Central memory CD4-positive, alpha-beta T cell (primary cell): ENCODE results near the gene TBK1.
"Not testable (repeated sequence)": the region's sequence is repeated elsewhere in the genome, so short reads cannot be mapped to it uniquely, and the experiment has no call there.

Source experiments
- DNase-seq: peaks from one replicate; pipeline ENCODE4 v3.0.0; 2022

Gene TBK1

GRCh38 chr12:64497484-64497883 is 45.6 kb downstream of the TBK1 start:
- DNase-seq = no peak

- DNase-seq = no peak
These were observed 46.0 kb downstream of the TBK1 start for GRCh38 chr12:64497903-64498302.

GRCh38 chr12:64500394-64500793 is 48.5 kb downstream of the TBK1 start:
- DNase-seq = no peak

- no peak for DNase-seq
These were observed 49.6 kb downstream of the TBK1 start for GRCh38 chr12:64501486-64501885.

- no peak for DNase-seq
These were observed 55.0 kb downstream of the TBK1 start for GRCh38 chr12:64506955-64507354.

GRCh38 chr12:64510667-64511066 is 58.7 kb downstream of the TBK1 start:
- no peak for DNase-seq

- DNase-seq = no peak
These were observed 66.5 kb downstream of the TBK1 start for GRCh38 chr12:64518396-64518795.

GRCh38 chr12:64521833-64522232 is 69.9 kb downstream of the TBK1 start:
- DNase-seq = no peak

GRCh38 chr12:64522316-64522715 is 70.4 kb downstream of the TBK1 start:
- no peak for DNase-seq

GRCh38 chr12:64522807-64523206 is 70.9 kb downstream of the TBK1 start:
- DNase-seq = no peak

- not testable (repeated sequence) for DNase-seq
These were observed 71.9 kb downstream of the TBK1 start for GRCh38 chr12:64523565-64524444.

GRCh38 chr12:64525461-64526160 is 73.7 kb downstream of the TBK1 start:
- DNase-seq = no peak

- no peak for DNase-seq
These were observed 74.9 kb downstream of the TBK1 start for GRCh38 chr12:64526859-64527258.

- DNase-seq = no peak
These were observed 76.7 kb downstream of the TBK1 start for GRCh38 chr12:64528616-64529015.

- DNase-seq = no peak
These were observed 78.6 kb downstream of the TBK1 start for GRCh38 chr12:64530566-64530965.

GRCh38 chr12:64531665-64532334 is 79.9 kb downstream of the TBK1 start:
- no peak for DNase-seq

- DNase-seq = no peak
These were observed 80.9 kb downstream of the TBK1 start for GRCh38 chr12:64532734-64533351.

GRCh38 chr12:64534672-64535199 is 82.8 kb downstream of the TBK1 start:
- no peak for DNase-seq

- DNase-seq = no peak
These were observed 86.2 kb downstream of the TBK1 start for GRCh38 chr12:64538121-64538520.

- not testable (repeated sequence) for DNase-seq
These were observed 90.6 kb downstream of the TBK1 start for GRCh38 chr12:64542409-64543047.

- DNase-seq = no peak
These were observed 92.6 kb downstream of the TBK1 start for GRCh38 chr12:64544371-64545080.

- no peak for DNase-seq
These were observed 93.1 kb downstream of the TBK1 start for GRCh38 chr12:64545081-64545382.
